Endometrial microvascular endothelial cells (primary cell): ENCODE results near the gene FSTL5. TPM values are rescaled to one million over a fixed set of nuclear protein-coding genes. Genes with fewer than 3 reads are reported as not detected.

ENCODE experiments used
- in situ Hi-C: cut with HindIII; loops from 2 replicates; pipeline ENCODE4 v1.10.0; 2017; ENCODE audit warnings: low sequenced_read_pairs, low pct_unique_long_range_greater_than_20kb; ENCODE audit errors: inconsistent ontology term
- total RNA-seq: library from RNA; depleted of rRNA; stranded (reverse); fragments of >200 nt; gene quantifications from one replicate; pipeline ENCODE4 v1.2.3, GENCODE V29; 2015; ENCODE audit errors: inconsistent ontology term

The FSTL5 gene
- total RNA-seq, 1 donor from 2014 or later: 0.93 TPM

DNA sequence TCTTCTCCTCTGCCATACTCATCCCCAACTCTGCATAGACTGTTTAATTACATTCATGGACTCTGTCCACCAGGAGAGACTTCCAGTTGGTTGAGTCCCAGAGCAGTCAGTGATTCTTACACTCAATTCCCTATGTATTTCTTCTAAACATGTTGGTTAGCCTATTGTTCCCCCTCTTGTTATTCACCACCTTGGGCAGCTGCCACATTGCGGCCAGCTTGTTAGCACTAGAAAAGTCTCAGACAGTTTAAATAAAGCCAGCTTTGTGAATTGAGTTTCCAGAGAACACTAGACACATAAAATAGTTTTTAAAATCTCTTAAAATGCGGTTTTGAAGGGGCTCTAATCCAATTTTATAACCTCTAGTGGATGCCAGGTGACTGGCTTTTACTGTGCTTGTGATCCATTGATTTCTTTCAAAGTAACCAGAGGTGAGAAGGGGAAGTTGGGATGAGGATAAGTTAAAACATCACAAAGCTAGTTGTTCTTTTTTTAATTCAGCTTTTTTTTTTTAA, 827.7 kb downstream of the FSTL5 start:
- in situ Hi-C loops: no loop called here
